Skeletal muscle tissue (tissue), 4 donors: ENCODE data around the gene SCD5. TPM values are rescaled to one million over a fixed set of nuclear protein-coding genes. Genes with fewer than 3 reads are reported as not detected.
"Not testable (repeated sequence)": the region's sequence is repeated elsewhere in the genome, so short reads cannot be mapped to it uniquely, and the experiment has no call there.

Experiments used
- H3K27ac ChIP-seq: one replicate; pipeline ENCODE4 v1.7.0; 2013; ENCODE audit warnings: mild to moderate bottlenecking, low read depth, low read length, inconsistent platforms
- H3K27me3 ChIP-seq, 3 donors: one replicate each; pipeline ENCODE4 v1.7.0; 2013; ENCODE audit warnings: low read length in 3 of 3; ENCODE audit not compliant: control insufficient read depth in 3 of 3, insufficient read depth in 3 of 3
- H3K36me3 ChIP-seq, 3 donors: one replicate each; pipeline ENCODE4 v1.7.0; 2013; ENCODE audit warnings: low read length in 3 of 3; ENCODE audit not compliant: control insufficient read depth in 3 of 3, insufficient read depth in 3 of 3
- H3K4me1 ChIP-seq, 3 donors: one replicate each; pipeline ENCODE4 v1.7.0; 2013; ENCODE audit warnings: low read length in 3 of 3, mild to moderate bottlenecking in 3 of 3; ENCODE audit not compliant: control insufficient read depth in 3 of 3, insufficient read depth in 3 of 3
- H3K4me3 ChIP-seq, 3 donors: one replicate each; pipeline ENCODE4 v1.7.0; 2013; ENCODE audit warnings: low read length in 3 of 3
- H3K9ac ChIP-seq, 3 donors: one replicate each; pipeline ENCODE4 v1.7.0; 2013; ENCODE audit warnings: low read length in 3 of 3, mild to moderate bottlenecking in 3 of 3, moderate library complexity in 2 of 3, low read depth in 1 of 3
- H3K9me3 ChIP-seq, 3 donors: one replicate each; pipeline ENCODE4 v1.7.0; 2013; ENCODE audit warnings: low read length in 3 of 3; ENCODE audit not compliant: control insufficient read depth in 3 of 3
- total RNA-seq: library from RNA; depleted of rRNA; stranded (reverse); fragments of >200 nt; gene quantifications from one replicate; pipeline ENCODE4 v1.2.3, GENCODE V29; 2014
- donor health status: Osteomylitis.

Gene SCD5
- 9.4 TPM for total RNA-seq

- H3K27me3 ChIP-seq, result peaks cover 4 to 28% (median 23%) of the 10 kb centered on the region in 3 donors
- peak within 1 kb of the TSS; percentile 68 to 72 (median 71) for H3K4me3 ChIP-seq
- H3K4me1 ChIP-seq, result peaks cover 10 to 20% (median 19%) of the 10 kb centered on the region in 3 donors
- no peak within 1 kb of the TSS for H3K27ac ChIP-seq
- no peaks in the 10 kb centered on the region for H3K9me3 ChIP-seq
- H3K9ac ChIP-seq, result peak within 1 kb of the TSS; percentile 38 to 62 (median 51)
- H3K36me3 ChIP-seq, result no peaks in the 10 kb centered on the region
Observed at GRCh38 chr4:82798168-82799005, at the start of gene SCD5. SCD5 (minus strand) TSS chr4:82798796; CDS start chr4:82798537, 259 bp downstream.

- H3K36me3 ChIP-seq, result peaks cover 45 to 69% (median 55%) of the 10 kb centered on the region in 3 donors
Observed at GRCh38 chr4:82842593-82842992, 44.0 kb upstream of the SCD5 start.

GRCh38 chr4:82839624-82840023, 41.0 kb upstream of the SCD5 start:
- H3K36me3 ChIP-seq, result peaks cover 33 to 52% (median 52%) of the 10 kb centered on the region in 3 donors

More at GRCh38 chr4:82842593-82842992, 44.0 kb upstream of the SCD5 start:
- H3K9me3 ChIP-seq, result no peaks in the 10 kb centered on the region
- H3K4me3 ChIP-seq, result no peak overlapping the region
- no peak overlapping the region for H3K9ac ChIP-seq
- no peak overlapping the region for H3K27ac ChIP-seq
- no peaks in the 10 kb centered on the region for H3K27me3 ChIP-seq
- H3K4me1 ChIP-seq, result no peaks in the 10 kb centered on the region

GRCh38 chr4:82833696-82834313, 35.2 kb upstream of the SCD5 start:
- Histone ChIP-seq H3K9me3 (no peaks in the 10 kb centered on the region), H3K4me3 (no peak overlapping the region), H3K27me3 (no peaks in the 10 kb centered on the region), H3K4me1 (peaks cover 3 to 6% (median 4%) of the 10 kb centered on the region in 3 donors), H3K36me3 (peaks cover 4 to 27% (median 23%) of the 10 kb centered on the region in 3 donors), H3K27ac (peak overlapping the region; percentile 87), H3K9ac (no peak overlapping the region)

More at GRCh38 chr4:82839624-82840023, 41.0 kb upstream of the SCD5 start:
- H3K27ac ChIP-seq, result no peak overlapping the region
- no peak overlapping the region for H3K9ac ChIP-seq
- H3K27me3 ChIP-seq, result no peaks in the 10 kb centered on the region
- H3K4me1 ChIP-seq, result no peaks in the 10 kb centered on the region
- H3K4me3 ChIP-seq, result no peak overlapping the region
- no peaks in the 10 kb centered on the region for H3K9me3 ChIP-seq

GRCh38 chr4:82833060-82833459, 34.5 kb upstream of the SCD5 start:
- not testable (repeated sequence) for H3K9ac ChIP-seq, H3K27me3 ChIP-seq, H3K4me3 ChIP-seq, H3K9me3 ChIP-seq, H3K4me1 ChIP-seq
- H3K27ac ChIP-seq, result peak overlapping the region; percentile 87
- peaks cover 6 to 27% (median 23%) of the 10 kb centered on the region in 3 donors for H3K36me3 ChIP-seq

- no peaks in the 10 kb centered on the region for H3K9me3 ChIP-seq
- H3K9ac ChIP-seq, result no peak overlapping the region
- no peak overlapping the region for H3K27ac ChIP-seq
- peaks cover 44 to 69% (median 61%) of the 10 kb centered on the region in 3 donors for H3K36me3 ChIP-seq
- no peak overlapping the region for H3K4me3 ChIP-seq
- H3K27me3 ChIP-seq, result no peaks in the 10 kb centered on the region
- no peaks in the 10 kb centered on the region for H3K4me1 ChIP-seq
Observed at GRCh38 chr4:82825425-82825824, 26.8 kb upstream of the SCD5 start.

- Histone ChIP-seq H3K9me3 (no peaks in the 10 kb centered on the region), H3K36me3 (peaks cover 48 to 75% (median 68%) of the 10 kb centered on the region in 3 donors), H3K27me3 (no peaks in the 10 kb centered on the region), H3K4me3 (no peak overlapping the region), H3K4me1 (no peaks in the 10 kb centered on the region), H3K9ac (no peak overlapping the region), H3K27ac (no peak overlapping the region)
Observed at GRCh38 chr4:82823062-82823461, 24.5 kb upstream of the SCD5 start.

GRCh38 chr4:82820689-82821088, 22.1 kb upstream of the SCD5 start:
- Histone ChIP-seq H3K27me3 (no peaks in the 10 kb centered on the region), H3K4me3 (no peak overlapping the region), H3K9me3 (no peaks in the 10 kb centered on the region), H3K36me3 (peaks cover 36 to 61% (median 57%) of the 10 kb centered on the region in 3 donors), H3K4me1 (no peaks in the 10 kb centered on the region), H3K9ac (no peak overlapping the region), H3K27ac (no peak overlapping the region)

GRCh38 chr4:82818664-82819662, 20.4 kb upstream of the SCD5 start:
- Histone ChIP-seq H3K36me3 (peaks cover 24 to 46% (median 46%) of the 10 kb centered on the region in 3 donors), H3K9ac (no peak overlapping the region), H3K4me3 (no peak overlapping the region), H3K9me3 (no peaks in the 10 kb centered on the region), H3K27me3 (no peaks in the 10 kb centered on the region), H3K4me1 (no peaks in the 10 kb centered on the region), H3K27ac (no peak overlapping the region)
